ENCODE data around the gene COQ10A. TPM values are rescaled to one million over a fixed set of nuclear protein-coding genes. Genes with fewer than 3 reads are reported as not detected.
A peak's percentile ranks its signal among the peaks of the same experiment; 100 is the strongest.

COQ10A gene
- total and polyA plus RNA-seq, 4 donors = 13.4 to 29.9 (median 21.9) TPM

GRCh38 chr12:56300644-56301464 lies 34.1 kb downstream of the COQ10A start:
- Histone ChIP-seq H3K27me3 (ENCODE audit: control insufficient read depth, insufficient read depth, low read length) (no peaks in the 10 kb centered on the region), H3K9me3 (ENCODE audit: control insufficient read depth, insufficient read depth, low read length) (no peaks in the 10 kb centered on the region), H3K36me3 (ENCODE audit: control insufficient read depth, insufficient read depth, low read length) (peaks cover 34% of the 10 kb centered on the region), H3K27ac (ENCODE audit: low read depth, low read length) (peak overlapping the region; percentile 97), H3K4me1 (ENCODE audit: control insufficient read depth, insufficient read depth, low read length) (peaks cover 18% of the 10 kb centered on the region), H3K4me3 (ENCODE audit: low read depth, low read length) (peak overlapping the region; percentile 80)
- 47% methylated on average over 21 of the region's 21 CpGs for WGBS (ENCODE audit: insufficient coverage)
- no peak for DNase-seq (ENCODE audit: low read depth in 4 of 6, low spot score in 6 of 6)

GRCh38 chr12:56304276-56304675 lies 37.5 kb downstream of the COQ10A start:
- no peak overlapping the region for H3K27ac ChIP-seq (ENCODE audit: low read depth, low read length)
- no peak for DNase-seq (ENCODE audit: low read depth in 4 of 6, low spot score in 6 of 6)
- H3K9me3 ChIP-seq (ENCODE audit: control insufficient read depth, insufficient read depth, low read length) = no peaks in the 10 kb centered on the region
- 100% methylated on average over 1 of the region's 3 CpGs for WGBS (ENCODE audit: insufficient coverage)
- H3K27me3 ChIP-seq (ENCODE audit: control insufficient read depth, insufficient read depth, low read length) = no peaks in the 10 kb centered on the region
- peaks cover 11% of the 10 kb centered on the region for H3K4me1 ChIP-seq (ENCODE audit: control insufficient read depth, insufficient read depth, low read length)
- H3K4me3 ChIP-seq (ENCODE audit: low read depth, low read length) = no peak overlapping the region
- H3K36me3 ChIP-seq (ENCODE audit: control insufficient read depth, insufficient read depth, low read length) = peaks cover 50% of the 10 kb centered on the region

- Histone ChIP-seq H3K9me3 (ENCODE audit: control insufficient read depth, insufficient read depth, low read length) (no peaks in the 10 kb centered on the region), H3K4me3 (ENCODE audit: low read depth, low read length) (no peak overlapping the region), H3K27ac (ENCODE audit: low read depth, low read length) (no peak overlapping the region), H3K36me3 (ENCODE audit: control insufficient read depth, insufficient read depth, low read length) (peaks cover 53% of the 10 kb centered on the region), H3K4me1 (ENCODE audit: control insufficient read depth, insufficient read depth, low read length) (peaks cover 11% of the 10 kb centered on the region), H3K27me3 (ENCODE audit: control insufficient read depth, insufficient read depth, low read length) (no peaks in the 10 kb centered on the region)
- WGBS (ENCODE audit: insufficient coverage) = 100% methylated on average over 1 of the region's 8 CpGs
- DNase-seq (ENCODE audit: low read depth in 4 of 6, low spot score in 6 of 6) = no peak
These were observed 38.3 kb downstream of the COQ10A start for GRCh38 chr12:56304872-56305590.

- H3K4me3 ChIP-seq (ENCODE audit: low read depth, low read length) = no peak overlapping the region
- H3K27me3 ChIP-seq (ENCODE audit: control insufficient read depth, insufficient read depth, low read length) = no peaks in the 10 kb centered on the region
- peaks cover 64% of the 10 kb centered on the region for H3K36me3 ChIP-seq (ENCODE audit: control insufficient read depth, insufficient read depth, low read length)
- no peaks in the 10 kb centered on the region for H3K4me1 ChIP-seq (ENCODE audit: control insufficient read depth, insufficient read depth, low read length)
- no peaks in the 10 kb centered on the region for H3K9me3 ChIP-seq (ENCODE audit: control insufficient read depth, insufficient read depth, low read length)
- H3K27ac ChIP-seq (ENCODE audit: low read depth, low read length) = no peak overlapping the region
- no peak for DNase-seq (ENCODE audit: low read depth in 4 of 6, low spot score in 6 of 6)
- 95% methylated on average over 4 of the region's 7 CpGs for WGBS (ENCODE audit: insufficient coverage)
These were observed 40.7 kb downstream of the COQ10A start for GRCh38 chr12:56307221-56307965.

GRCh38 chr12:56308714-56309113 lies 42.0 kb downstream of the COQ10A start:
- H3K9me3 ChIP-seq (ENCODE audit: control insufficient read depth, insufficient read depth, low read length) = no peaks in the 10 kb centered on the region
- H3K4me3 ChIP-seq (ENCODE audit: low read depth, low read length) = no peak overlapping the region
- H3K36me3 ChIP-seq (ENCODE audit: control insufficient read depth, insufficient read depth, low read length) = peaks cover 65% of the 10 kb centered on the region
- no peaks in the 10 kb centered on the region for H3K4me1 ChIP-seq (ENCODE audit: control insufficient read depth, insufficient read depth, low read length)
- 86% methylated on average over 1 of the region's 3 CpGs for WGBS (ENCODE audit: insufficient coverage)
- H3K27me3 ChIP-seq (ENCODE audit: control insufficient read depth, insufficient read depth, low read length) = no peaks in the 10 kb centered on the region
- DNase-seq (ENCODE audit: low read depth in 4 of 6, low spot score in 6 of 6) = no peak
- H3K27ac ChIP-seq (ENCODE audit: low read depth, low read length) = no peak overlapping the region

GRCh38 chr12:56311003-56311402 lies 44.3 kb downstream of the COQ10A start:
- Histone ChIP-seq H3K4me3 (ENCODE audit: low read depth, low read length) (no peak overlapping the region), H3K36me3 (ENCODE audit: control insufficient read depth, insufficient read depth, low read length) (peaks cover 48% of the 10 kb centered on the region), H3K9me3 (ENCODE audit: control insufficient read depth, insufficient read depth, low read length) (no peaks in the 10 kb centered on the region), H3K4me1 (ENCODE audit: control insufficient read depth, insufficient read depth, low read length) (peaks cover 8% of the 10 kb centered on the region), H3K27me3 (ENCODE audit: control insufficient read depth, insufficient read depth, low read length) (no peaks in the 10 kb centered on the region), H3K27ac (ENCODE audit: low read depth, low read length) (no peak overlapping the region)
- 99% methylated on average over 12 of the region's 12 CpGs for WGBS (ENCODE audit: insufficient coverage)
- DNase-seq (ENCODE audit: low read depth in 4 of 6, low spot score in 6 of 6) = no peak

- no peaks in the 10 kb centered on the region for H3K9me3 ChIP-seq (ENCODE audit: control insufficient read depth, insufficient read depth, low read length)
- peak overlapping the region; percentile 98 for H3K27ac ChIP-seq (ENCODE audit: low read depth, low read length)
- H3K36me3 ChIP-seq (ENCODE audit: control insufficient read depth, insufficient read depth, low read length) = peaks cover 38% of the 10 kb centered on the region
- 0% methylated on average over 10 of the region's 11 CpGs for WGBS (ENCODE audit: insufficient coverage)
- peak in 3 of 6 donors; percentile 28 to 80 (median 62) for DNase-seq (ENCODE audit: low read depth in 4 of 6, low spot score in 6 of 6)
- H3K27me3 ChIP-seq (ENCODE audit: control insufficient read depth, insufficient read depth, low read length) = no peaks in the 10 kb centered on the region
- peaks cover 16% of the 10 kb centered on the region for H3K4me1 ChIP-seq (ENCODE audit: control insufficient read depth, insufficient read depth, low read length)
- H3K4me3 ChIP-seq (ENCODE audit: low read depth, low read length) = peak overlapping the region; percentile 97
These were observed 48.5 kb downstream of the COQ10A start for GRCh38 chr12:56315249-56315621.

- peaks cover 16% of the 10 kb centered on the region for H3K4me1 ChIP-seq (ENCODE audit: control insufficient read depth, insufficient read depth, low read length)
- peak; percentile 91 to 99 (median 93) for DNase-seq (ENCODE audit: low read depth in 4 of 6, low spot score in 6 of 6)
- peak within 1 kb of the TSS; percentile 98 for H3K27ac ChIP-seq (ENCODE audit: low read depth, low read length)
- H3K27me3 ChIP-seq (ENCODE audit: control insufficient read depth, insufficient read depth, low read length) = no peaks in the 10 kb centered on the region
- H3K9me3 ChIP-seq (ENCODE audit: control insufficient read depth, insufficient read depth, low read length) = no peaks in the 10 kb centered on the region
- WGBS (ENCODE audit: insufficient coverage) = under 1% methylated on average over 62 of the region's 62 CpGs
- peaks cover 36% of the 10 kb centered on the region for H3K36me3 ChIP-seq (ENCODE audit: control insufficient read depth, insufficient read depth, low read length)
- peak within 1 kb of the TSS; percentile 97 for H3K4me3 ChIP-seq (ENCODE audit: low read depth, low read length)
These were observed 49.1 kb downstream of the COQ10A start, which contains the start of gene CNPY2 for GRCh38 chr12:56315622-56316473. TSS of gene CNPY2 (minus strand) at chr12:56315988. CDS start at chr12:56315217, 771 bp downstream.

GRCh38 chr12:56317675-56318074 lies 50.9 kb downstream of the COQ10A start:
- Histone ChIP-seq H3K4me1 (ENCODE audit: control insufficient read depth, insufficient read depth, low read length) (peaks cover 16% of the 10 kb centered on the region), H3K4me3 (ENCODE audit: low read depth, low read length) (no peak overlapping the region), H3K27me3 (ENCODE audit: control insufficient read depth, insufficient read depth, low read length) (no peaks in the 10 kb centered on the region), H3K27ac (ENCODE audit: low read depth, low read length) (no peak overlapping the region), H3K9me3 (ENCODE audit: control insufficient read depth, insufficient read depth, low read length) (no peaks in the 10 kb centered on the region), H3K36me3 (ENCODE audit: control insufficient read depth, insufficient read depth, low read length) (peaks cover 33% of the 10 kb centered on the region)
- WGBS (ENCODE audit: insufficient coverage) = no CpG with 5 or more reads among the region's 3 CpGs
- no peak for DNase-seq (ENCODE audit: low read depth in 4 of 6, low spot score in 6 of 6)
